Measurements from ENCODE around the gene SGF29.

The SGF29 gene

GRCh38 chr16:28569021-28569420, 15.3 kb downstream of the SGF29 start:
- no peaks in the 10 kb centered on the region for H3K9me3 ChIP-seq (replicated peaks; ENCODE audit: insufficient read depth, low read length)
- H3K9me2 ChIP-seq (replicated peaks; ENCODE audit: insufficient read depth, low read length): no peaks in the 10 kb centered on the region
- DNase-seq: no peak
- no peak overlapping the region for H3K9ac ChIP-seq (ENCODE audit: low read length)
- H3K27me3 ChIP-seq (replicated peaks; ENCODE audit: insufficient read depth, low read length): no peaks in the 10 kb centered on the region
- H3K36me3 ChIP-seq (replicated peaks; ENCODE audit: insufficient read depth, low read length): no peaks in the 10 kb centered on the region
- H4K20me1 ChIP-seq (ENCODE audit: insufficient read depth, low read length): no peaks in the 10 kb centered on the region
- TF ChIP-seq CTCF (IDR thresholded peaks at IDR 0.05; ENCODE audit: low read length) (no peak), EZH2 (optimal IDR thresholded peaks at IDR 0.05; ENCODE audit: low read depth, low read length) (no peak), EZH2phosphoT487 (IDR thresholded peaks at IDR 0.05; ENCODE audit: low read length) (no peak)
- peaks cover 8% of the 10 kb centered on the region for H3K79me2 ChIP-seq (ENCODE audit: low read length)
- no peak overlapping the region for H3K4me3 ChIP-seq (ENCODE audit: low read length)
- no peaks in the 10 kb centered on the region for H3F3A ChIP-seq (ENCODE audit: insufficient read depth, low read length)
- no peak overlapping the region for H3K27ac ChIP-seq (ENCODE audit: low read length)
- no peak overlapping the region for H2AFZ ChIP-seq (ENCODE audit: low read length)
- H3K4me2 ChIP-seq (ENCODE audit: low read depth, low read length): no peak overlapping the region
- no peaks in the 10 kb centered on the region for H3K4me1 ChIP-seq (ENCODE audit: low read length)

GRCh38 chr16:28569968-28570752, 16.4 kb downstream of the SGF29 start:
- Histone ChIP-seq H3F3A (ENCODE audit: insufficient read depth, low read length) (no peaks in the 10 kb centered on the region), H3K36me3 (replicated peaks; ENCODE audit: insufficient read depth, low read length) (no peaks in the 10 kb centered on the region), H3K27ac (ENCODE audit: low read length) (no peak overlapping the region), H3K4me3 (ENCODE audit: low read length) (no peak overlapping the region), H3K9me3 (replicated peaks; ENCODE audit: insufficient read depth, low read length) (no peaks in the 10 kb centered on the region), H3K9me2 (replicated peaks; ENCODE audit: insufficient read depth, low read length) (no peaks in the 10 kb centered on the region), H3K79me2 (ENCODE audit: low read length) (0 out of 2 replicates have a peak, but pooled peaks cover 3% of the 10 kb centered on the region), H3K4me2 (ENCODE audit: low read depth, low read length) (no peak overlapping the region), H3K27me3 (replicated peaks; ENCODE audit: insufficient read depth, low read length) (no peaks in the 10 kb centered on the region), H3K4me1 (ENCODE audit: low read length) (no peaks in the 10 kb centered on the region), H2AFZ (ENCODE audit: low read length) (no peak overlapping the region), H3K9ac (ENCODE audit: low read length) (no peak overlapping the region), H4K20me1 (ENCODE audit: insufficient read depth, low read length) (no peaks in the 10 kb centered on the region)
- TF ChIP-seq EZH2 (optimal IDR thresholded peaks at IDR 0.05; ENCODE audit: low read depth, low read length): no peak
- no peak for TF ChIP-seq EZH2phosphoT487 (IDR thresholded peaks at IDR 0.05; ENCODE audit: low read length)
- no peak for TF ChIP-seq CTCF (IDR thresholded peaks at IDR 0.05; ENCODE audit: low read length)
- no peak for DNase-seq

GRCh38 chr16:28572696-28573510, 19.2 kb downstream of the SGF29 start:
- DNase-seq: no peak
- H3K27ac ChIP-seq (ENCODE audit: low read length): no peak overlapping the region
- H3K36me3 ChIP-seq (replicated peaks; ENCODE audit: insufficient read depth, low read length): no peaks in the 10 kb centered on the region
- H4K20me1 ChIP-seq (ENCODE audit: insufficient read depth, low read length): no peaks in the 10 kb centered on the region
- no peaks in the 10 kb centered on the region for H3K4me1 ChIP-seq (ENCODE audit: low read length)
- no peaks in the 10 kb centered on the region for H3K9me3 ChIP-seq (replicated peaks; ENCODE audit: insufficient read depth, low read length)
- H3K4me2 ChIP-seq (ENCODE audit: low read depth, low read length): no peak overlapping the region
- H3K9me2 ChIP-seq (replicated peaks; ENCODE audit: insufficient read depth, low read length): no peaks in the 10 kb centered on the region
- H3K79me2 ChIP-seq (ENCODE audit: low read length): no peaks in the 10 kb centered on the region
- H2AFZ ChIP-seq (ENCODE audit: low read length): no peak overlapping the region
- no peak for TF ChIP-seq EZH2 (optimal IDR thresholded peaks at IDR 0.05; ENCODE audit: low read depth, low read length)
- TF ChIP-seq CTCF (IDR thresholded peaks at IDR 0.05; ENCODE audit: low read length): no peak
- TF ChIP-seq EZH2phosphoT487 (IDR thresholded peaks at IDR 0.05; ENCODE audit: low read length): no peak
- H3K4me3 ChIP-seq (ENCODE audit: low read length): no peak overlapping the region
- no peaks in the 10 kb centered on the region for H3K27me3 ChIP-seq (replicated peaks; ENCODE audit: insufficient read depth, low read length)
- no peak overlapping the region for H3K9ac ChIP-seq (ENCODE audit: low read length)
- no peaks in the 10 kb centered on the region for H3F3A ChIP-seq (ENCODE audit: insufficient read depth, low read length)
